ENCODE measurements around the gene STX8. TPM values are rescaled to one million over a fixed set of nuclear protein-coding genes. Genes with fewer than 3 reads are reported as not detected.

STX8 gene
- polyA plus RNA-seq, 1 of the 3 experiments (the other 2 are of a cell fraction), result 51.3 TPM

GRCh38 chr17:9575381-9576101, at the start of gene STX8 (continued):
- TF ChIP-seq SIN3A (IDR thresholded peaks at IDR 0.05; ENCODE audit: borderline replicate concordance, low read depth, low read length), result peak; percentile 94
- TF ChIP-seq RXRA (IDR thresholded peaks at IDR 0.05; ENCODE audit: borderline replicate concordance, low read depth), result no peak
- TF ChIP-seq USF1 (IDR thresholded peaks at IDR 0.05; ENCODE audit: borderline replicate concordance, low read depth), result peak; percentile 89
- peak; percentile 69; the same call in 1 of the 2 replicates for TF ChIP-seq ZBTB33 (IDR thresholded peaks at IDR 0.05; ENCODE audit: borderline replicate concordance, low read depth)

GRCh38 chr17:9622961-9623360, 47.3 kb upstream of the STX8 start:
- Histone ChIP-seq H3K4me1 (ENCODE audit: control insufficient read depth in 1 of 2, insufficient read depth in 2 of 2, low read depth in 1 of 2, low read length in 1 of 2) (no peaks in the 10 kb centered on the region), H3K27ac (ENCODE audit: low read depth in 2 of 2, low read length in 1 of 2) (no peak overlapping the region), H2AFZ (ENCODE audit: low read depth) (no peak overlapping the region), H3F3A (replicated peaks; ENCODE audit: insufficient read depth) (no peaks in the 10 kb centered on the region), H3K9ac (no peak overlapping the region), H3K4me3 (ENCODE audit: low read depth in 2 of 2, low read length in 1 of 2) (no peak overlapping the region), H3K79me2 (ENCODE audit: insufficient read depth) (no peaks in the 10 kb centered on the region), H3K9me2 (no peaks in the 10 kb centered on the region), H4K20me1 (ENCODE audit: insufficient read depth) (no peaks in the 10 kb centered on the region), H3K4me2 (no peak overlapping the region), H3K36me3 (replicated peaks in 1 of 2; ENCODE audit: control insufficient read depth in 1 of 2, insufficient read depth in 2 of 2, low read length in 1 of 2) (no peaks in the 10 kb centered on the region), H3K9me3 (0 out of 2 replicates have a peak, but pooled peaks cover 4% of the 10 kb centered on the region), H3K27me3 (ENCODE audit: insufficient read depth) (no peaks in the 10 kb centered on the region)
- TF ChIP-seq NFIC (IDR thresholded peaks at IDR 0.05; ENCODE audit: borderline replicate concordance), result no peak
- no peak for TF ChIP-seq SMC3 (IDR thresholded peaks at IDR 0.05; ENCODE audit: low read depth, low read length)
- no peak for TF ChIP-seq IRF3 (IDR thresholded peaks at IDR 0.05; ENCODE audit: low read depth, low read length)
- TF ChIP-seq TEAD4 (IDR thresholded peaks at IDR 0.05; ENCODE audit: borderline replicate concordance, insufficient read depth), result no peak
- TF ChIP-seq EZH2phosphoT487 (IDR thresholded peaks at IDR 0.05; ENCODE audit: borderline replicate concordance, low read depth), result no peak
- no peak for TF ChIP-seq MAX (IDR thresholded peaks at IDR 0.05; ENCODE audit: low read depth)
- TF ChIP-seq POLR2AphosphoS5 (IDR thresholded peaks at IDR 0.05; ENCODE audit: low read depth, low read length), result no peak
- no peak for TF ChIP-seq PBX3 (IDR thresholded peaks at IDR 0.05)
- no peak for TF ChIP-seq ELF1 (IDR thresholded peaks at IDR 0.05)
- TF ChIP-seq RFX5 (IDR thresholded peaks at IDR 0.05; ENCODE audit: low read length), result no peak
- TF ChIP-seq FOXJ3 (CRISPR knock-in tag; IDR thresholded peaks at IDR 0.05), result no peak
- no peak for TF ChIP-seq MXI1 (IDR thresholded peaks at IDR 0.05; ENCODE audit: low read depth, low read length)
- TF ChIP-seq ZBTB33 (IDR thresholded peaks at IDR 0.05; ENCODE audit: borderline replicate concordance, low read depth), result no peak
- TF ChIP-seq GABPA (IDR thresholded peaks at IDR 0.05; ENCODE audit: low read depth), result no peak
- TF ChIP-seq RXRA (IDR thresholded peaks at IDR 0.05; ENCODE audit: borderline replicate concordance, low read depth), result no peak
- TF ChIP-seq NRF1 (IDR thresholded peaks at IDR 0.05; ENCODE audit: low read depth, low read length), result no peak
- no peak for TF ChIP-seq CHD2 (IDR thresholded peaks at IDR 0.05; ENCODE audit: low read length, partially characterized antibody)
- ChIA-PET CTCF (no interaction called here), POLR2A (no interaction called here)
- DNase-seq, result no peak

Measured in SK-N-SH (cell line).